ENCODE results near the gene NSFL1C. TPM values are rescaled to one million over a fixed set of nuclear protein-coding genes. Genes with fewer than 3 reads are reported as not detected.

The NSFL1C gene
- total and polyA plus RNA-seq, 2 experiments from 2014 or later = 48.9 to 92.2 TPM

- ATAC-seq (no peak), DNase-seq (ENCODE audit: low spot score) (no peak)
- H3K36me3 Mint-ChIP-seq (ENCODE audit: low read depth) = peaks cover 96% of the 10 kb centered on the region
- no peaks in the 10 kb centered on the region for H3K4me1 Mint-ChIP-seq
- Histone ChIP-seq H3K27ac (ENCODE audit: low read depth) (no peak overlapping the region), H2AFZ (no peak overlapping the region), H3K36me3 (ENCODE audit: insufficient read depth) (peaks cover 68% of the 10 kb centered on the region), H3K79me2 (replicated peaks; ENCODE audit: insufficient read depth) (no peaks in the 10 kb centered on the region), H3K4me2 (no peak overlapping the region), H3K4me3 (no peak overlapping the region), H3K4me1 (ENCODE audit: insufficient read depth) (no peaks in the 10 kb centered on the region), H3K9me2 (ENCODE audit: insufficient read depth) (no peaks in the 10 kb centered on the region), H3K27me3 (ENCODE audit: insufficient read depth) (no peaks in the 10 kb centered on the region), H4K20me1 (replicated peaks; ENCODE audit: insufficient read depth) (no peaks in the 10 kb centered on the region; the same call in 1 of the 2 replicates), H3F3A (replicated peaks; ENCODE audit: low read depth) (no peaks in the 10 kb centered on the region)
- H3K4me3 Mint-ChIP-seq = no peak overlapping the region
- H3K9me3 Mint-ChIP-seq = peaks cover 6% of the 10 kb centered on the region; the same call in 2 of the 3 replicates
- no peak overlapping the region for H3K27ac Mint-ChIP-seq
- no peak for TF ChIP-seq EZH2 (IDR thresholded peaks at IDR 0.05; ENCODE audit: low read depth, unreplicated experiment)
- TF ChIP-seq ZNF114 (CRISPR knock-in tag; IDR thresholded peaks at IDR 0.05) = no peak
- TF ChIP-seq STAT1 (IDR thresholded peaks at IDR 0.05; ENCODE audit: unreplicated experiment) = no peak
- TF ChIP-seq CREB1 (CRISPR knock-in tag; IDR thresholded peaks at IDR 0.05; ENCODE audit: low read depth) = no peak
- no peak for TF ChIP-seq EZH2phosphoT487 (IDR thresholded peaks at IDR 0.05; ENCODE audit: unreplicated experiment)
- no peak for TF ChIP-seq CTCF (conservative IDR thresholded peaks at IDR 0.05; ENCODE audit: low read depth in 2 of 2)
- peaks cover 3% of the 10 kb centered on the region for H3K27me3 Mint-ChIP-seq (ENCODE audit: insufficient read depth, low read depth, poor library complexity)
Measured at GRCh38 chr20:1446536-1446935, 20.1 kb downstream of the NSFL1C start.

GRCh38 chr20:1443085-1443484 is 23.6 kb downstream of the NSFL1C start:
- no peak overlapping the region for H3K27ac ChIP-seq (ENCODE audit: low read depth)
- H2AFZ ChIP-seq = no peak overlapping the region
- no peak for ATAC-seq
- Mint-ChIP-seq H3K4me3 (no peak overlapping the region), H3K4me1 (peaks cover 7% of the 10 kb centered on the region; the same call in 1 of the 3 replicates), H3K36me3 (ENCODE audit: low read depth) (peaks cover 65% of the 10 kb centered on the region), H3K27me3 (ENCODE audit: insufficient read depth, low read depth, poor library complexity) (peaks cover 5% of the 10 kb centered on the region), H3K27ac (no peak overlapping the region), H3K9me3 (no peaks in the 10 kb centered on the region)
- no peak overlapping the region for H3K4me3 ChIP-seq
- H3K4me2 ChIP-seq = no peak overlapping the region
- H3K9me2 ChIP-seq (ENCODE audit: insufficient read depth) = no peaks in the 10 kb centered on the region
- no peaks in the 10 kb centered on the region for H3F3A ChIP-seq (replicated peaks; ENCODE audit: low read depth)
- H3K4me1 ChIP-seq (ENCODE audit: insufficient read depth) = no peaks in the 10 kb centered on the region
- H3K79me2 ChIP-seq (replicated peaks; ENCODE audit: insufficient read depth) = no peaks in the 10 kb centered on the region
- no peak for DNase-seq (ENCODE audit: low spot score)
- peaks cover 39% of the 10 kb centered on the region for H3K36me3 ChIP-seq (ENCODE audit: insufficient read depth)
- H4K20me1 ChIP-seq (replicated peaks; ENCODE audit: insufficient read depth) = no peaks in the 10 kb centered on the region; the same call in 1 of the 2 replicates
- H3K27me3 ChIP-seq (ENCODE audit: insufficient read depth) = no peaks in the 10 kb centered on the region
- TF ChIP-seq EZH2phosphoT487 (IDR thresholded peaks at IDR 0.05; ENCODE audit: unreplicated experiment) (no peak), ETS1 (IDR thresholded peaks at IDR 0.05) (no peak), CTCF (conservative IDR thresholded peaks at IDR 0.05; ENCODE audit: low read depth in 2 of 2) (no peak), ZNF462 (CRISPR knock-in tag; IDR thresholded peaks at IDR 0.05) (no peak), ZNF114 (CRISPR knock-in tag; IDR thresholded peaks at IDR 0.05) (no peak)
